ENCODE measurements around the gene PPM1M.

DNA sequence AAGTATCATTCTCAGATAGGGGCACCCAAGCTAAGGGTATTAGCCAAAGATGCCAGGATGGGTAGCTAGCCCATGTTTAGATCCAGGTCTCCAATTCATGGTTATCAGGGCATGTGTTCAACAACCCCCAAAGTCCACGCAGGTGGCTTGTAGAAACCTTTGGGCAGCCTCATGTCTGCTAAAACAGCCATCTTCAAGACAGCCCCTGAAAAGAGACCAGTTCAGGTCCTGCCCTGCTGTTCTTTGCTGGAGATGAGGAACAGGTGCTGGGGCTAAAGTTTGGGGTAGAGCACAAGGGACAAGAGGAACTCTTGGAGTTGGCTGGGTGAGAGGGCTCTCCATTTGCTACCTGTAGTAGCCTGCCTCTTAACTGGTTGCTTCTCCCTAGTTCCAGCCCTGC lies 4.6 kb downstream of the PPM1M start:
- TF ChIP-seq, protein P1, sequence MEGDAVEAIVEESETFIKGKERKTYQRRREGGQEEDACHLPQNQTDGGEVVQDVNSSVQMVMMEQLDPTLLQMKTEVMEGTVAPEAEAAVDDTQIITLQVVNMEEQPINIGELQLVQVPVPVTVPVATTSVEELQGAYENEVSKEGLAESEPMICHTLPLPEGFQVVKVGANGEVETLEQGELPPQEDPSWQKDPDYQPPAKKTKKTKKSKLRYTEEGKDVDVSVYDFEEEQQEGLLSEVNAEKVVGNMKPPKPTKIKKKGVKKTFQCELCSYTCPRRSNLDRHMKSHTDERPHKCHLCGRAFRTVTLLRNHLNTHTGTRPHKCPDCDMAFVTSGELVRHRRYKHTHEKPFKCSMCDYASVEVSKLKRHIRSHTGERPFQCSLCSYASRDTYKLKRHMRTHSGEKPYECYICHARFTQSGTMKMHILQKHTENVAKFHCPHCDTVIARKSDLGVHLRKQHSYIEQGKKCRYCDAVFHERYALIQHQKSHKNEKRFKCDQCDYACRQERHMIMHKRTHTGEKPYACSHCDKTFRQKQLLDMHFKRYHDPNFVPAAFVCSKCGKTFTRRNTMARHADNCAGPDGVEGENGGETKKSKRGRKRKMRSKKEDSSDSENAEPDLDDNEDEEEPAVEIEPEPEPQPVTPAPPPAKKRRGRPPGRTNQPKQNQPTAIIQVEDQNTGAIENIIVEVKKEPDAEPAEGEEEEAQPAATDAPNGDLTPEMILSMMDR (IDR thresholded peaks at IDR 0.05), result no peak
- TF ChIP-seq EZH2phosphoT487 (IDR thresholded peaks at IDR 0.05), result no peak
- TF ChIP-seq EZH2 (IDR thresholded peaks at IDR 0.05), result no peak

Measured in neural progenitor cell (in vitro differentiated cells).